ENCODE results near the gene IL1A. TPM values are rescaled to one million over a fixed set of nuclear protein-coding genes. Genes with fewer than 3 reads are reported as not detected.

IL1A gene
- total RNA-seq, 1 experiment from 2014 or later = 0.10 TPM

DNA sequence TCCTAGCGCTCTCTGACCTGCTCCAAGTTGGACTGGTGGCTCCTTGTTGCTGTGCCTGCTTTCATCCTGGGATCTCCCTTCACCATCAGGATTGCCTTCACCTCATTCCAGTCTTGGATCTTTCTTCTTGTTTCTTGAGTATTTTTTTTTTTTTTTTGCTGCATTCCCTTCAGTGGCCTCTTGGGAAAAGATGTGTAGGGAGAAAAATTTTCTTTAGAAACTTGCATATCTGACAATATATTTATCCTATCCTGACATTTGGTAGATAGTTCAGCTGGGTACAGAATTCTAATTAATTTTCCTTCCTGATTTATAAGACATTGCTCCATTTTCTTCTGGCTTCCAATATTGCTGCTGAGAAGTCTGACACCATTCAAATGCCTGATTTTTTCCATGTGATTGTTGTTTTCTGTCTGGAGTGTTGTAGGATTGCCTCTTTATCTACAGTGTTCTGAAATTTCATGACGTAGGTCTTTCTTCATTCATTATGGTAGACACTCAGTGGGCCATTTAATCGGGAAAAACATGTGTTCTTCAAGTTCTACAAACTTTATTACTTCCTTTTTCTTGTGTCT lies 23.0 kb upstream of the IL1A start:
- no peak overlapping the region for H2AFZ ChIP-seq (ENCODE audit: low read depth, low read length, poor library complexity, severe bottlenecking)
- DNase-seq (ENCODE audit: low read depth, low spot score) (no peak), ATAC-seq (no peak)
- RAD21 ChIA-PET (ENCODE audit: low non-redundant PET in 1 of 2, low total read pairs in 2 of 2, uncharacterized antibody in 2 of 2, unreplicated experiment in 2 of 2) = no interaction called here
- TF ChIP-seq ZNF274 (IDR thresholded peaks at IDR 0.05; ENCODE audit: low read depth, low read length) (no peak), RAD21 (IDR thresholded peaks at IDR 0.05; ENCODE audit: low read depth) (no peak)
- TF ChIP-seq, protein P1, sequence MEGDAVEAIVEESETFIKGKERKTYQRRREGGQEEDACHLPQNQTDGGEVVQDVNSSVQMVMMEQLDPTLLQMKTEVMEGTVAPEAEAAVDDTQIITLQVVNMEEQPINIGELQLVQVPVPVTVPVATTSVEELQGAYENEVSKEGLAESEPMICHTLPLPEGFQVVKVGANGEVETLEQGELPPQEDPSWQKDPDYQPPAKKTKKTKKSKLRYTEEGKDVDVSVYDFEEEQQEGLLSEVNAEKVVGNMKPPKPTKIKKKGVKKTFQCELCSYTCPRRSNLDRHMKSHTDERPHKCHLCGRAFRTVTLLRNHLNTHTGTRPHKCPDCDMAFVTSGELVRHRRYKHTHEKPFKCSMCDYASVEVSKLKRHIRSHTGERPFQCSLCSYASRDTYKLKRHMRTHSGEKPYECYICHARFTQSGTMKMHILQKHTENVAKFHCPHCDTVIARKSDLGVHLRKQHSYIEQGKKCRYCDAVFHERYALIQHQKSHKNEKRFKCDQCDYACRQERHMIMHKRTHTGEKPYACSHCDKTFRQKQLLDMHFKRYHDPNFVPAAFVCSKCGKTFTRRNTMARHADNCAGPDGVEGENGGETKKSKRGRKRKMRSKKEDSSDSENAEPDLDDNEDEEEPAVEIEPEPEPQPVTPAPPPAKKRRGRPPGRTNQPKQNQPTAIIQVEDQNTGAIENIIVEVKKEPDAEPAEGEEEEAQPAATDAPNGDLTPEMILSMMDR (IDR thresholded peaks at IDR 0.05 in 2 of 3, conservative IDR thresholded peaks at IDR 0.05 in 1 of 3; ENCODE audit: borderline replicate concordance in 1 of 3, insufficient read depth in 1 of 3, low read depth in 2 of 3, low read length in 2 of 3) = peak in 1 of 3 experiments; percentile 15; a peak in 1 of 6 replicates
- H3K27ac ChIP-seq (ENCODE audit: low read depth, low read length) = no peak overlapping the region
- no peaks in the 10 kb centered on the region for H3K27me3 ChIP-seq (ENCODE audit: insufficient read depth, low read length)
- peaks cover 0 to 8% of the 10 kb centered on the region in 2 experiments; a peak in 2 of 4 replicates for H3K4me1 ChIP-seq (ENCODE audit: control insufficient read depth in 1 of 2, insufficient read depth in 2 of 2, low read length in 2 of 2)
- intact Hi-C loops (cut with micrococcal nuclease) = no loop called here
- no TSS peak for BruUV-seq (replicated peaks)
- no peak overlapping the region for H3K9ac ChIP-seq (ENCODE audit: low read length)
- no peaks in the 10 kb centered on the region for H3K36me3 ChIP-seq (ENCODE audit: control insufficient read depth in 1 of 2, insufficient read depth in 2 of 2, low read length in 2 of 2)
- CTCF ChIA-PET = no interaction called here
- no peak overlapping the region for H3K4me2 ChIP-seq (ENCODE audit: low read length)
- no peak overlapping the region for H3K4me3 ChIP-seq (replicated peaks in 1 of 2; ENCODE audit: low read depth in 1 of 2, low read length in 2 of 2)
- no peaks in the 10 kb centered on the region for H4K20me1 ChIP-seq (ENCODE audit: insufficient read depth)
- H3K79me2 ChIP-seq (ENCODE audit: insufficient read depth, low read length) = no peaks in the 10 kb centered on the region
- H3K9me3 ChIP-seq (ENCODE audit: control insufficient read depth in 1 of 2, insufficient read depth in 1 of 2, low read depth in 1 of 2, low read length in 2 of 2) = 0 out of 4 replicates have a peak, but pooled peaks cover 0 to 4% of the 10 kb centered on the region in 2 experiments
- H3K9me2 ChIP-seq (ENCODE audit: insufficient read depth) = no peaks in the 10 kb centered on the region
- POLR2A ChIA-PET = interaction anchor here (0.6 kb wide), 1 partner anchor 11 kb away, joined by 3 read pairs; no protein-coding TSS in a partner anchor

DNA sequence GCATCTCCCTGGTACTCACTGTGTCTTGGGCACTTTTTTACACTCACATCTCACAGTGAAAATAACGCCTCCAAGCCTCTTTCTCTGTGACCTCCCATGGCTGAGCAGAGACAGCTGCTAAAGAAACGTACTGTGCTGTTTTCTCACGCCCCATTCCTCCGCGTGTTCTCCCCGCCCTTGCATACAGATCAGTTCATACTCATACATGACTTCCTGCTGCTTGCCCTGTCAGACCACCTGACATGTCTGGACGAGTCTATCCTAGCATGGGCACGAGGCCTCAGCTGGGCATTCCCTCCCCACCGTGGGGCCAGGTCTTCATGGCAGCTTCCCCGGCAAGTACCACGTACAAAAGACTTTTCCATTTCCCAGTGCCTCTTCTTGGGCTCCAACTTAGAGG lies 21.2 kb upstream of the IL1A start:
- RAD21 ChIA-PET (ENCODE audit: low non-redundant PET in 1 of 2, low total read pairs in 2 of 2, uncharacterized antibody in 2 of 2, unreplicated experiment in 2 of 2) = no interaction called here
- no peak for DNase-seq (ENCODE audit: low read depth, low spot score)
- CTCF ChIA-PET = no interaction called here
- Histone ChIP-seq H2AFZ (ENCODE audit: low read depth, low read length, poor library complexity, severe bottlenecking) (no peak overlapping the region), H3K4me1 (ENCODE audit: control insufficient read depth in 1 of 2, insufficient read depth in 2 of 2, low read length in 2 of 2) (no peaks in the 10 kb centered on the region), H3K79me2 (ENCODE audit: insufficient read depth, low read length) (no peaks in the 10 kb centered on the region), H3K4me2 (ENCODE audit: low read length) (no peak overlapping the region), H3K9me2 (ENCODE audit: insufficient read depth) (no peaks in the 10 kb centered on the region), H4K20me1 (ENCODE audit: insufficient read depth) (no peaks in the 10 kb centered on the region), H3K27ac (ENCODE audit: low read depth, low read length) (no peak overlapping the region), H3K36me3 (ENCODE audit: control insufficient read depth in 1 of 2, insufficient read depth in 2 of 2, low read length in 2 of 2) (no peaks in the 10 kb centered on the region), H3K9ac (ENCODE audit: low read length) (no peak overlapping the region), H3K4me3 (replicated peaks in 1 of 2; ENCODE audit: low read depth in 1 of 2, low read length in 2 of 2) (no peak overlapping the region), H3K9me3 (ENCODE audit: control insufficient read depth in 1 of 2, insufficient read depth in 1 of 2, low read depth in 1 of 2, low read length in 2 of 2) (0 out of 4 replicates have a peak, but pooled peaks cover 0 to 4% of the 10 kb centered on the region in 2 experiments), H3K27me3 (ENCODE audit: insufficient read depth, low read length) (no peaks in the 10 kb centered on the region)
- no TSS peak for BruUV-seq (replicated peaks)
- ATAC-seq = no peak
- intact Hi-C loops (cut with micrococcal nuclease) = no loop called here
- TF ChIP-seq EZH2 (IDR thresholded peaks at IDR 0.05) = no peak
- TF ChIP-seq, protein P1 (IDR thresholded peaks at IDR 0.05 in 2 of 3, conservative IDR thresholded peaks at IDR 0.05 in 1 of 3; ENCODE audit: borderline replicate concordance in 1 of 3, insufficient read depth in 1 of 3, low read depth in 2 of 3, low read length in 2 of 3) = no peak
- no peak for TF ChIP-seq CEBPB (IDR thresholded peaks at IDR 0.05; ENCODE audit: low read depth)
- TF ChIP-seq POLR2AphosphoS5 (IDR thresholded peaks at IDR 0.05; ENCODE audit: low read depth, low read length) = no peak
- TF ChIP-seq POLR2A (IDR thresholded peaks at IDR 0.05; ENCODE audit: borderline replicate concordance, extremely low read depth, insufficient read depth, insufficient read length) = no peak
- no peak for TF ChIP-seq CBX3 (IDR thresholded peaks at IDR 0.05; ENCODE audit: low read depth)
- TF ChIP-seq, protein P2, sequence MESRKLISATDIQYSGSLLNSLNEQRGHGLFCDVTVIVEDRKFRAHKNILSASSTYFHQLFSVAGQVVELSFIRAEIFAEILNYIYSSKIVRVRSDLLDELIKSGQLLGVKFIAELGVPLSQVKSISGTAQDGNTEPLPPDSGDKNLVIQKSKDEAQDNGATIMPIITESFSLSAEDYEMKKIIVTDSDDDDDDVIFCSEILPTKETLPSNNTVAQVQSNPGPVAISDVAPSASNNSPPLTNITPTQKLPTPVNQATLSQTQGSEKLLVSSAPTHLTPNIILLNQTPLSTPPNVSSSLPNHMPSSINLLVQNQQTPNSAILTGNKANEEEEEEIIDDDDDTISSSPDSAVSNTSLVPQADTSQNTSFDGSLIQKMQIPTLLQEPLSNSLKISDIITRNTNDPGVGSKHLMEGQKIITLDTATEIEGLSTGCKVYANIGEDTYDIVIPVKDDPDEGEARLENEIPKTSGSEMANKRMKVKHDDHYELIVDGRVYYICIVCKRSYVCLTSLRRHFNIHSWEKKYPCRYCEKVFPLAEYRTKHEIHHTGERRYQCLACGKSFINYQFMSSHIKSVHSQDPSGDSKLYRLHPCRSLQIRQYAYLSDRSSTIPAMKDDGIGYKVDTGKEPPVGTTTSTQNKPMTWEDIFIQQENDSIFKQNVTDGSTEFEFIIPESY (IDR thresholded peaks at IDR 0.05; ENCODE audit: extremely low read depth, insufficient replicate concordance, low read length) = no peak
- TF ChIP-seq, protein P3, sequence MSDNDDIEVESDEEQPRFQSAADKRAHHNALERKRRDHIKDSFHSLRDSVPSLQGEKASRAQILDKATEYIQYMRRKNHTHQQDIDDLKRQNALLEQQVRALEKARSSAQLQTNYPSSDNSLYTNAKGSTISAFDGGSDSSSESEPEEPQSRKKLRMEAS (IDR thresholded peaks at IDR 0.05) = no peak
- TF ChIP-seq FOSL1 (IDR thresholded peaks at IDR 0.05; ENCODE audit: low read depth) = no peak
- POLR2A ChIA-PET = no interaction called here

Data from HCT116 (cell line).